IMR-90 (cell line): ENCODE results near the gene OR10A3. TPM values are rescaled to one million over a fixed set of nuclear protein-coding genes. Genes with fewer than 3 reads are reported as not detected.

ENCODE experiments used
- ATAC-seq: fragments of 200-7000 bp; cut with Tn5 transposase; 2 replicates; pipeline ENCODE4 v1.9.1; 2020; ENCODE audit warnings: low read depth, mild to moderate bottlenecking, moderate library complexity
- BruUV-seq: library from RNA; stranded (reverse); fragments of 400-500 nt; replicated peaks from 2 replicates; lab custom pipeline; 2021; lab: Mats Ljungman, UMichigan
- CTCF ChIA-PET: fragments of 300-600 bp; formaldehyde crosslinking; extraction: SDS; loops from one replicate; lab custom pipeline; 2021; ENCODE audit warnings: antibody characterized with exemption; lab: Yijun Ruan, JAX
- POLR2A ChIA-PET: fragments of 300-600 bp; sonication (Branson Sonifier 250); formaldehyde crosslinking; loops from one replicate; lab custom pipeline; 2022; ENCODE audit warnings: antibody characterized with exemption; ENCODE audit not compliant: unreplicated experiment; lab: Charles Lee
- DNase-seq: peaks from one replicate; pipeline ENCODE4 v3.0.0; 2013
- H2AFZ ChIP-seq: replicated peaks from 2 replicates; pipeline ENCODE3; 2013; ENCODE audit warnings: low read length, mild to moderate bottlenecking; ENCODE audit not compliant: poor library complexity
- H2AK5ac ChIP-seq: 2 replicates; pipeline ENCODE4 v1.6.1; 2013; ENCODE audit warnings: low read depth, low read length, inconsistent platforms
- H2AK9ac ChIP-seq: replicated peaks from 2 replicates; pipeline ENCODE3; 2013; ENCODE audit warnings: mild to moderate bottlenecking, low read depth, low read length, moderate library complexity; ENCODE audit not compliant: poor library complexity
- H2BK120ac ChIP-seq: 2 replicates; pipeline ENCODE4 v1.6.1; 2013; ENCODE audit warnings: low read depth, low read length, inconsistent platforms
- H2BK15ac ChIP-seq: 3 replicates; pipeline ENCODE4 v1.6.1; 2013; ENCODE audit warnings: low read depth, low read length, inconsistent platforms
- H2BK20ac ChIP-seq: 2 replicates; pipeline ENCODE4 v1.6.1; 2013; ENCODE audit warnings: low read depth, mild to moderate bottlenecking, inconsistent platforms, low read length, moderate library complexity
- H2BK5ac ChIP-seq: 2 replicates; pipeline ENCODE4 v1.6.1; 2013; ENCODE audit warnings: mild to moderate bottlenecking, low read depth, low read length, inconsistent platforms; ENCODE audit not compliant: poor library complexity, severe bottlenecking
- H3K14ac ChIP-seq: replicated peaks from 2 replicates; pipeline ENCODE4 v1.6.1; 2013; ENCODE audit warnings: low read depth, low read length, inconsistent platforms
- H3K18ac ChIP-seq: 2 replicates; pipeline ENCODE4 v1.6.1; 2013; ENCODE audit warnings: low read depth, low read length, control low read depth
- H3K23ac ChIP-seq: 2 replicates; pipeline ENCODE4 v1.6.1; 2013; ENCODE audit warnings: low read depth, low read length, inconsistent platforms
- H3K27ac ChIP-seq: 2 replicates; pipeline ENCODE4 v1.5.1; 2013; ENCODE audit warnings: mild to moderate bottlenecking, control low read depth, low read length; ENCODE audit not compliant: insufficient read depth
- H3K27me3 ChIP-seq: 2 replicates; pipeline ENCODE4 v1.6.1; 2013; ENCODE audit warnings: low read length; ENCODE audit not compliant: control insufficient read depth, insufficient read depth
- H3K36me3 ChIP-seq: 2 replicates; pipeline ENCODE4 v1.6.1; 2013; ENCODE audit warnings: low read length, mixed read lengths; ENCODE audit not compliant: control insufficient read depth, insufficient read depth
- H3K4ac ChIP-seq: 2 replicates; pipeline ENCODE4 v1.6.1; 2013; ENCODE audit warnings: low read depth, low read length, inconsistent platforms
- H3K4me1 ChIP-seq: 2 replicates; pipeline ENCODE4 v1.6.1; 2013; ENCODE audit warnings: low read length, mixed read lengths; ENCODE audit not compliant: control insufficient read depth, insufficient read depth
- H3K4me2 ChIP-seq: 2 replicates; pipeline ENCODE4 v1.6.1; 2013; ENCODE audit warnings: low read depth, mild to moderate bottlenecking, control low read depth, low read length, moderate library complexity
- H3K4me3 ChIP-seq: 2 replicates; pipeline ENCODE4 v1.5.1; 2013; ENCODE audit warnings: low read depth, mild to moderate bottlenecking, control low read depth, low read length, moderate library complexity; ENCODE audit not compliant: insufficient read depth
- H3K56ac ChIP-seq: 2 replicates; pipeline ENCODE4 v1.6.1; 2013; ENCODE audit warnings: low read length, inconsistent platforms; ENCODE audit not compliant: insufficient read depth; ENCODE audit errors: extremely low read depth
- H3K79me1 ChIP-seq, 2 experiments: 2 replicates each; pipeline ENCODE4 v1.6.1; 2013; ENCODE audit warnings: low read length in 2 of 2, inconsistent platforms in 1 of 2, low read depth in 1 of 2
- H3K9ac ChIP-seq: 2 replicates; pipeline ENCODE4 v1.6.1; 2013; ENCODE audit warnings: low read depth, low read length, control low read depth
- H3K9me1 ChIP-seq: 2 replicates; pipeline ENCODE4 v1.6.1; 2013; ENCODE audit warnings: low read length, inconsistent platforms; ENCODE audit not compliant: insufficient read depth
- H3K9me3 ChIP-seq: 2 replicates; pipeline ENCODE4 v1.6.1; 2013; ENCODE audit warnings: low read length; ENCODE audit not compliant: control insufficient read depth, insufficient read depth
- H4K20me1 ChIP-seq: 2 replicates; pipeline ENCODE4 v1.6.1; 2013; ENCODE audit warnings: low read length, inconsistent platforms; ENCODE audit not compliant: insufficient read depth
- H4K5ac ChIP-seq: 2 replicates; pipeline ENCODE4 v1.6.1; 2013; ENCODE audit warnings: mild to moderate bottlenecking, low read depth, low read length, control low read depth
- H4K8ac ChIP-seq, 2 experiments: 2 replicates each; pipeline ENCODE4 v1.6.1; 2013; ENCODE audit warnings: low read depth in 2 of 2, low read length in 2 of 2, control low read depth in 1 of 2, inconsistent platforms in 1 of 2
- H4K91ac ChIP-seq: 2 replicates; pipeline ENCODE4 v1.6.1; 2013; ENCODE audit warnings: low read depth, low read length, inconsistent platforms; ENCODE audit not compliant: insufficient read depth
- BHLHE40 ChIP-seq: fragments of 150-350 bp; IDR thresholded peaks from 2 replicates; pipeline ENCODE4 v1.6.1; 2016; ENCODE audit warnings: mild to moderate bottlenecking, low read depth, low read length
- CEBPB ChIP-seq: IDR thresholded peaks from 2 replicates; pipeline ENCODE4 v1.6.1; 2012; ENCODE audit warnings: low read depth, low read length, improper control_type of control experiment
- CHD1 ChIP-seq: IDR thresholded peaks from 2 replicates; pipeline ENCODE4 v1.6.1; 2012; ENCODE audit warnings: low read depth, low read length, improper control_type of control experiment
- POLR2A ChIP-seq: IDR thresholded peaks from 2 replicates; pipeline ENCODE4 v1.6.1; 2012; ENCODE audit warnings: mild to moderate bottlenecking, low read depth, low read length
- RAD21 ChIP-seq: IDR thresholded peaks from 2 replicates; pipeline ENCODE4 v1.6.1; 2012; ENCODE audit warnings: low read length, improper control_type of control experiment
- USF2 ChIP-seq: fragments of 150-350 bp; IDR thresholded peaks from 2 replicates; pipeline ENCODE4 v1.6.1; 2017; ENCODE audit warnings: mild to moderate bottlenecking, antibody characterized with exemption, low read length, low read depth
- WGBS, 2 experiments: methylation state at CpG; one replicate each; pipeline versions ENCODE4 v1.1.5 to v1.1.7; 2013; ENCODE audit warnings: missing lambda C conversion rate in 2 of 2; ENCODE audit not compliant: insufficient read length in 1 of 2; ENCODE audit errors: extremely low coverage in 2 of 2; 5-methylcytosine and 5-hydroxymethylcytosine counted together
- dilution Hi-C: fragments of 300-500 bp; cut with HindIII; formaldehyde crosslinking; loops from one replicate; pipeline ENCODE4 v1.14.3; 2018; ENCODE audit warnings: low sequenced_read_pairs; ENCODE audit not compliant: unreplicated experiment
- in situ Hi-C: fragments of 300-500 bp; cut with MboI; formaldehyde crosslinking; loops from 3 replicates; pipeline ENCODE4 v1.14.3; 2019; ENCODE audit warnings: low sequenced_read_pairs, inconsistent platforms, mixed read lengths
- intact Hi-C: fragments of 100-400 bp; cut with micrococcal nuclease; formaldehyde crosslinking; loops from 2 replicates; pipeline ENCODE4 v1.10.0; 2022
- polyA plus RNA-seq, 3 experiments: library from polyadenylated mRNA; depleted of rRNA; stranded (reverse); fragments of >200 nt; gene quantifications; 2 replicates each; pipeline ENCODE4 v1.2.3, GENCODE V29; 2012; ENCODE audit warnings: low replicate concordance in 1 of 3
- total RNA-seq: library from RNA; depleted of rRNA; stranded (reverse); fragments of >200 nt; gene quantifications from 2 replicates; pipeline ENCODE4 v1.2.3, GENCODE V29; 2012

Gene OR10A3
- total and polyA plus RNA-seq, 2 of the 4 experiments (the other 2 are of a cell fraction) = 0.03 TPM; not detected in 1

DNA sequence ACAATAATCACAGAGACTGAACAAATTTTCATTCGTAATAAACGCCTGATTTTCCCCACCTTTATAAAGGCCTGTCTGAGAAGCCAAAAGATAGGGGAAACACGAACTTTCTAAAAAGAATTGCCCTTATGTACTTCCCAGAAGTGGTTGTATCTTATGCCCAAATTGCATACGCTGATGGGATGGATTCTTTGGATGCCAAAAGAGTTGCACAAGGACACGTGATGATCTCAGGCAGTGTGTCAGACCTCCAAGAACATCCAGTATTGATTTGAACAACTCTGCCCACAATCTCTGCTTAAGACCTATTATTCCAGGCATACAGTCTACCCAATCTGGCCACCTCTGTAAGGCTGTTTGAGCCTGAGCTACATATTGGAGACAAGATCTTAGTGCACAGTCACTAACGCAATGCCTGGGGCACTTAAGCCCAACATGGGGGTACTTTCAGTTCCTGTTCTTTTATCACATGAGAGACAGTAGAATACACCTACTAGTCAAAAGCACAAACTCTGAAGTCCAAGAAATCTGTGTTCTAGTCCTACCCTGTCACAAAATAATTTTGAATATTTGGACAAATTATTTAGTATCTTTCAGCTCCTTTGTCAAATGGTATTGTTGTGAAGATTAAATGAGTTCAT lies 49.3 kb downstream of the OR10A3 start:
- peak overlapping the region; percentile 86 for H2AK5ac ChIP-seq
- WGBS, 2 experiments = no CpG with 5 or more reads among the region's 6 CpGs
- H4K8ac ChIP-seq = peak overlapping the region; percentile 92 to 96
- no peaks in the 10 kb centered on the region for H4K20me1 ChIP-seq
- in situ Hi-C loops = loop anchor here (5.0 to 25.0 kb wide), 3 partner anchors 100 to 330 kb away; no protein-coding TSS in a partner anchor
- peak overlapping the region; percentile 78 for H3K56ac ChIP-seq
- peak overlapping the region; percentile 93 for H3K4ac ChIP-seq
- DNase-seq (peak; percentile 88), ATAC-seq (peak; percentile 68)
- H4K5ac ChIP-seq = peak overlapping the region; percentile 94
- peak overlapping the region; percentile 76 for H2AK9ac ChIP-seq
- H2AFZ ChIP-seq = peak overlapping the region; percentile 68
- CTCF ChIA-PET = interaction anchor here (0.7 to 4.7 kb wide), 7 partner anchors 9 to 108 kb away, joined by 3 to 51 read pairs (median 4); partner anchors contain the start of gene EIF3F
- peak overlapping the region; percentile 82; the same call in 1 of the 2 replicates for H3K27ac ChIP-seq
- 0 out of 2 replicates have a peak overlapping the region, but pooled peaks have one; percentile 32 for H3K23ac ChIP-seq
- POLR2A ChIA-PET = interaction anchor here (1.7 kb wide), 1 partner anchor 95 kb away, joined by 5 read pairs; the partner anchor contains the start of gene EIF3F
- dilution Hi-C loops = no loop called here
- H3K9me1 ChIP-seq = no peaks in the 10 kb centered on the region
- peak overlapping the region; percentile 91 for H4K91ac ChIP-seq
- H3K36me3 ChIP-seq = no peaks in the 10 kb centered on the region
- BruUV-seq = no TSS peak
- peak overlapping the region; percentile 93 for H2BK120ac ChIP-seq
- peak overlapping the region; percentile 87 for H2BK5ac ChIP-seq
- intact Hi-C loops = loop anchor here (1.0 to 10.0 kb wide), 4 partner anchors 75 to 317 kb away; partner anchors contain the start of genes EIF3F and NLRP10
- H3K4me2 ChIP-seq = peak overlapping the region; percentile 81
- H2BK15ac ChIP-seq = peak overlapping the region; percentile 88; the same call in 2 of the 3 replicates
- H3K79me1 ChIP-seq = no peaks in the 10 kb centered on the region
- no peak overlapping the region for H3K4me3 ChIP-seq
- peak overlapping the region; percentile 87; the same call in 1 of the 2 replicates for H3K18ac ChIP-seq
- no peaks in the 10 kb centered on the region for H3K9me3 ChIP-seq
- TF ChIP-seq USF2 (peak; percentile 90), RAD21 (no peak), POLR2A (no peak), CHD1 (no peak), CEBPB (peak; percentile 90), BHLHE40 (peak; percentile 94)
- peak overlapping the region; percentile 88 for H2BK20ac ChIP-seq
- H3K4me1 ChIP-seq = peaks cover 9% of the 10 kb centered on the region
- H3K27me3 ChIP-seq = no peaks in the 10 kb centered on the region
- peak overlapping the region; percentile 62; the same call in 1 of the 2 replicates for H3K9ac ChIP-seq
- H3K14ac ChIP-seq = peak overlapping the region; percentile 65
